ENCODE data around the gene CCDC187.
"Not testable (repeated sequence)": the region's sequence is repeated elsewhere in the genome, so short reads cannot be mapped to it uniquely, and the experiment has no call there.

Gene CCDC187

DNA sequence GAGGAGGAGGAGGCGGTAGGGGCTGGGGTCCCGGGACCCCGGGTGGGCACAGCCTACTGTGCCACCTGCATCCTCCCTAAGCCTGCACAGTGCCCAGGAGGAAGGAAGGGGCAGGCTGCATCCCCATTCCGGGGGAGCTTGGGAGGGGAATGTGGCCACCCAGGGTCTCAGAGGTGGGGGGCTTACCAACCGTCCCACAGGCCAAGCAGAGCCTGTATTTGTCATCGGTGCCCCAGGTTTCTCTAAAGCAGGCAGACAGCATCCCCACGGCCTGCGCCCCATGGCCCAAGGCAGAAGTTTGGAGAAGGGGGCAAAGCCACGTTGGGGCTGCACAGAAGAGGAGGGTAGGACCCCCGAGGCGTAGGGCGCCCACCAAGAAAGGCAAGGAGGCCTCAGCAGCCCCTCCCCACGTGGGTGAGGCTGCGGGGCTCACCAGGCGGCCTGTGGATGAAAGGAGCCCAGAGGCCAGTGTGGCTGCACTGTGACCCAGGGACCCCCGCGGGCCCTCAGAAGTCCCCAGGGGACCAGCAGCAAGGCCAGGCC, 22.9 kb upstream of the CCDC187 start:
- no peak for DNase-seq (ENCODE audit: low read depth)

DNA sequence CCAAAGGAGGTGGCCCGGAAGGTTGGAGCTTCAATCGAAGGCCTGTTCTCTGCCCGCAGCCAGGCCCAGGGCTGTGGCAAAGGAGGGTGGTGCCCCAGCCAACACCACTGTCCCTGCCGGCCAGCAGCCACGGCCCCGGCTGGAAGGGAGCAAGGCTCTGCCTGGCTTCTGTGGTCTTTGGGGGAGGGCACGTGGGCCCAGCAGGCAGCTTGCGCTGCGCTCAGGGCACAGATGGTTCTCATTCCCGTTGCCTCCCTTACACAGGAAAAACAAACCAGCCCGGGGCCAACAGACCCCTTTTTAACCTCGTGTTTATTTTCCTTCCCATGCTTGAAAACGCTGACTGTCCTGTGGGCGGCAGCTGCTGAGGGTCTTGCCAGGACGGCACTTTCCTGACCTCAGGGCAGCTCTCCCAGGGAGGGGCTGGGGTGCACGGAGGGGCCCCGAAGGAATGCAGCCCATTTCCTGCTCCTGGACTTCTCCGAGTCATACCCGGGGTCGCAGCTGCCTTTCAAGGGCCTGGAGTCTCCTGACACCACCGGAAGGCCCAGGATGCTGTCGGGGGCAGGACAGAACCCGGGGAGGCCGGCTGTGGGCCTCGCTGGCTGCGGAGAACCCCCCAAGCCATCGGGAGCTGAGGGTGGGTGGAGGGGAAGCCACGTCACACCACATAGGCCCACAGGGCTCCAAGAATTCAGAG, 22.3 kb upstream of the CCDC187 start:
- no peak for DNase-seq (ENCODE audit: low read depth)

DNA sequence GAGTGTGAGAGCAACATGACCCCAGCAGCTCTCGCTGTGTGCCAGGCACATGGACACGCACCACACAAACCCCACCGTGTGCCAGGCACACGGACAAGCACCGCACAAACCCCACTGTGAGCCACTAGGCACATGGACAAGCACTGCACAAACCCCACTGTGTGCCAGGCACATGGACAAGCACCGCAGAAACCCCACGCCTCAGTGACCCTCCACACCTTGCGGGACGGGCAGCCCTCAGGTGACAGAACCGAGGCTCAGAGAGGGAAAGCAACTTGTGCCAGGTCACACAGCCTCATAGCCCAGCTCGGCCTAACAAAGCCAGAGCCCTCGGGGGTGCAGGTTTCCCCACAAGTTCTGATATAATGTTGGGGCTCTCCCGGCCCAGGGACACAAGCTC, 21.5 kb upstream of the CCDC187 start:
- no peak for DNase-seq (ENCODE audit: low read depth)

DNA sequence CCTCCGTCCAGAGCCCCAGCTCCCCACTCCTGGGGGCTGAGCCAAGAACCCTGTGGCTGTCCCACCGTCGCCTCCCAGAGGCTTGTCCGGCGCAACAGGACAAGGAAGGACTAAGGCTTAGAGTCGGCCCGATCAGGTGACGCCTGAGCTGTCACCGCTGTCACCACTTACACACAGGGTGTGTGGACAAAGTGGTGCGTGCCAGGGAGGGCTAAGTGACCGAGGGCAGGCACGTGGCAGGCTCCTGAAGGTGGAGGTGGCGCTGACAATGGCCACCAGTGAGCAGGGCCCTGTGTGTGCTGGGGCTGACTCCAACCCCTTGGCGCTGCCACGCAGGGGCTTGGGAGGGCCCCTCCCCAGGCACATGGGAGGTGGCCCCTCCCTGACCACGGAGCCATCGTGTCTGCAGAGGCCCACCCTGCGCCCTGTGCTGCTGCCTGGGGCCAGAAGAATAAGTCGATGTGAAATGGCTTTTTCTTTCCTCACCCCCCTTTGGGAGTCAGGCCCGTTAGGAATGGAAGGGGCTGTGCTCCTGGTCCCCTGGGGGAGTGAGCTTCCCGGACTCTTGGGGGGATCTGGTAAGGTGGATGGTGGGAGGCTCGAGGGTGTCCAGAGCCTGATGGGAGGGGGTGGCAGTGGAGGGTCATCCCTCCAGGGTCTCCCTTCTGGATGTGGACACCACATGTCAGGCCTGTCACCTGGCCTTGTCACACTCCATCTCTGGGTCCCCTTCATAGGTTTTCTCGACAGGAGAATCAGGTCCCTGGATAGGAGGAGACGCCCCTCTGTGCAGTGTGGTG, 20.8 kb upstream of the CCDC187 start:
- DNase-seq (ENCODE audit: low read depth) = no peak

DNA sequence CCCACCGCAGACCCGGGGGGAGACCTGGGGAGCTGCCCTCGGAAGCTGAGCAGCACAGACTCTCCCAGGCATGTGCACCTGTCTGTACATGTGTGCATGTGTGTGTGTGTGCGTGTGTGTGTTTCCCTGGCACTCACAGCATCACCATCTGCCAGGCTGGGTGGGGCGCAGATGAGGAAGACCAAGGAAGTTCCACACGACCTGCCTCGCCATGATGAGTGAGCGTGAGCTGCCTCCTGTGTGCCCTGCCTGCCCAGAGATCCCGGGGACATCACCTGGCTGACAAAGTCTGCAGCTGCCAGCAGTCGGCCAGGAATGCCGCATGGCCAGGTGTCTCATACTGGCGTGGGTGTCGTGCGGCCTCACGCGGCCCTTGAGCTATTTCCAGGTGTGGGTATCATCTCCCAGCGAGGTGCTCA, 19.5 kb upstream of the CCDC187 start:
- no peak for DNase-seq (ENCODE audit: low read depth)

DNA sequence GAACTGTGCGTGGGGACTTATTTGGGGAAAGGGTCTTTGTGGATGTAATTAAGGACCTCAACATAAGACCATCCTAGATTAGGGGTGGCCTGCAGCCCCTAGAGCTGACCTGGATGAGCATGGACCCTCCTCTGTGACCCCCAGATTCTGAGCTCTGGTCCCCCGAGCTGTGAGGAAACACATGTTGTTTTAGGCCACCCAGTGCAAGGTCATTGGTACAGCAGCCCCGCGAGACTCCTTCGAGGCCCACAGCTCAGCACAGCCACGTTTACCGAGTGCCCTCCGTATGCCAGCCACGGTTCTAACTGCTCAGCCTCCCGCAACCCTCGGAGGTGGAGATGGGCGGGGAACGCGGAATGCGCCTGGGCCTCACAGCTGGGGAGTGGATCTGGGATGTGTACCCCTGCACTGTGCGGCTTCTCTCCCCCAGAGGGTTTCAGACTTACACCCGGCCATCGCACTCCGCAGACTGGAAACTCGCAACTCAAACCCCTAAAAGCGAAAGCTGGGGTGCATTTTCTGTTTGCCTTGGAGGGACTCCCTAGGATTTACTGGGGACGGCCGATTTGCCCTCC, 18.9 kb upstream of the CCDC187 start:
- no peak for DNase-seq (ENCODE audit: low read depth)

DNA sequence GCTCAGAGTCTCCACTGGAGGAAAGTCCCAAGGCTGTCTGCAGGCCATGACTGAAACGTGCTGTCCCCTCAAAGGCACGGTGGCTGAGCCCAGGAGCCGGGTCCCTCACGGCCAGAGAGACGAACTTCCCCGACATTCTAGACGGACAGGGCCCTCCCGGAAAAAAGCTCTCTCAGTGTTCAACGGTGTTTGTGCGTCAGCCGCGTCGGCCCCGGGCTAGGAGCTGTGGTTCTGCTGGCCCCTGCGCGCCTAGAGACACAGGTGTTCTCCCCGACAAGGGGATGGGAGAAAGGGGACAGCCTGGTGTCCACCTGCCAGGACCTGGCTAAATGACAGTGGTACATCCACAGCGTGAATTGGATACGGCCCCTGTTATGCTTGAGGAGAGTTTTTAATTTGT, 17.7 kb upstream of the CCDC187 start:
- DNase-seq (ENCODE audit: low read depth) = no peak

DNA sequence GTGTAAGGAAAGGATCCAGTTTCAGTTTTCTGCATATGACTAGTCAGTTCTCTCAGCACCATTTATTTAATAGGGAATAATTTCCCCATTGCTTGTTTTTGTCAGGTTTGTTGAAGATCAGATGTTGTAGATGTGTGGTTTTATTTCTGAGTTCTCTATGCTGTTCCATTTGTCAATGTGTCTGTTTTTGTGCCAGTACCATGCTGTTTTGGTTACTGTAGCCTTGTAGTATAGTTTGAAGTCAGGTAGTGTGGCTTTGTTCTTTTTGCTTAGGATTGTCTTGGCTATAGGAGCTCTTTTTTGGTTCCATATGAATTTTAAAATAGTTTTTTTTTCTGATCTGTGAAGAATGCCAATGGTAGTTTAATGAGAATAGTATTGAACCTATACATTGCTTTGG, 17.1 kb upstream of the CCDC187 start:
- DNase-seq (ENCODE audit: low read depth) = not testable (repeated sequence)

DNA sequence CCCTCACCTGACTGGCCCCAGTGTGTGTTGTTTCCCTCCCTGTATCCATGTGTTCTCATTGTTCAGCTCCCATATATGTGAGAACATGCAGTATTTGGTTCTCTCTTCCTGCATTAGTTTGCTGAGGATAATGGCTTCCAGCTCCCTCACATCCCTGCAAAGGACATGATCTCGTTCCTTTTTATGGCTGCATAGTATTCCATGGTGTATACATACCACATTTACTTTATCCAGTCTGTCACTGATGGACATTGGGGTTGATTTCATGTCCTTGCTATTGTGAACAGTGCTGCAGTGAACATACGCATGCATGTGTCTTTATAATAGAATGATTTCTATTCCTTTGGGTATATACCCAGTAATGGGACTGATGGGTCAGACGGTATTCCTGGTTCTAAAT, 16.1 kb upstream of the CCDC187 start:
- DNase-seq (ENCODE audit: low read depth) = not testable (repeated sequence)

DNA sequence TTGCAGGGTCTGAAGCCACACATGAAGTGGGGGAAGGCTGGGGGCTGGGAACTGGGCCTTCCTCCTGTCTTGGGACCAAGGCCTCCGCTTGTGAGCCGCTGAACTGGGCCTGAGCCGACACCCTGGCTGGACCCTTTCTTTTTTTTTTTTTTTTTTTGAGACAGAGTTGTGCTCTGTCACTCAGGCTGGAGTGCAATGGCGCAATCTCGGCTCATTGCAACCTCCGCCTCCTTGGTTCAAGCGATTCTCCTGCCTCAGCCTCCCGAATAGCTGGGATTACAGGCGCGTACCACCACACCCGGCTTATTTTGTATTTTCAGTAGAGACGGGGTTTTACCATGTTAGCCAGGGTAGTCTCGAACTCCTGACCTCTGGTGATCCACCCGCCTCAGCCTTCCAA, 15.3 kb upstream of the CCDC187 start:
- not testable (repeated sequence) for DNase-seq (ENCODE audit: low read depth)

DNA sequence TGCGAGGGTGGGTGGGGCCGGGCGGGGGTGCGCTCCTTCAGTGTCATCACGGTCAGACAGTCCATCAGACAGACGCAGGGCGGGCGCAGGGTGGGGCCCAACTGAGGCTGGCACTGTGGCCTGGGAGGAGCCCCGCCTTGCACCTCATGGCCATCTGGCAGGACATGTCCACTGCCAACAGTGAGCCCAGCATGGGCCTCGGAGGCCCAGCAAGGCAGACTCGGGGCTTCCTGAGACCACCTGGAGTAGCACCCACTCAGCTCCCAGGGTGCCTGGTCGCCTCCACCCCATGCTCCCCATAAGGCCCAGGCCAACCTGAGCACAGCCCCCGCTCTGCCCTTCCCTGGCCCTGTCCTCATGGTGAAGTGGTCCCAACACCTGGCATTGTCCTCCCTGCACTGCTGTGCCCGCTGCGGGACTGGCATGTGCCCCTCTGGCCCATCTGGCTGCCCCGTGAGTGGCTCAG, 14.9 kb upstream of the CCDC187 start:
- no peak for DNase-seq (ENCODE audit: low read depth)

DNA sequence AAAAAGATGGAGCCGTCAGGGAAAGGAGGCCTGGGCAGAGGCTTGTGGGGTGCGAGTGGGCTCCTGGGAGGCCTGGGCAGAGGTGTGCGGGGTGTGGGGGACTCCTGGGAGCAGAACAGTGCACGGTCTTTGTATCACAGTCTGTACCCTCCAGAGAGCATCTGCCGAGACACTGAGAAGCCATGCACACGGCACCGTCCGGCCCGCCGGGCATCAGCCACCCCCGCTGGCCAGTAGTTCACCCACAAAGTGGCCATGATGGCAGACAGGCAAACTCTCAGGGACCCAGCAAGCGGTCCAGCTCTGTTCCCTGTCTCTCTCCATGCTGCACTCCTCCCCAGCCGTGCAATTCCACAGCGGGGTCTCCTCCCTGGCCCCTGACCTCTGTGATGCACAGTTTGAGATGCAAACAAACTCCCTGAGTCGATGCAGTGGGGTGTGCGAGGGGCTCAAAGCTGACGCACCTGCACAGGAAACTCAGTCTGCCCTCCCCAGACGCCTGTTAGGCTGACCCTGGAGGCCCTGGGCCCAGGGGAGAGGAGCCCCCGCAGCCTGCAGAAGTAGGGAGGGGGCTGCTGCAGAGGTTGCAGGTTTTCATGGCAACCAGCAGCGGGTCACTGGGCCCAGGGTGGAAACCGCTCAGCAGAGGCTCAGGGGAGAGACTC, 14.3 kb upstream of the CCDC187 start:
- DNase-seq (ENCODE audit: low read depth) = no peak

DNA sequence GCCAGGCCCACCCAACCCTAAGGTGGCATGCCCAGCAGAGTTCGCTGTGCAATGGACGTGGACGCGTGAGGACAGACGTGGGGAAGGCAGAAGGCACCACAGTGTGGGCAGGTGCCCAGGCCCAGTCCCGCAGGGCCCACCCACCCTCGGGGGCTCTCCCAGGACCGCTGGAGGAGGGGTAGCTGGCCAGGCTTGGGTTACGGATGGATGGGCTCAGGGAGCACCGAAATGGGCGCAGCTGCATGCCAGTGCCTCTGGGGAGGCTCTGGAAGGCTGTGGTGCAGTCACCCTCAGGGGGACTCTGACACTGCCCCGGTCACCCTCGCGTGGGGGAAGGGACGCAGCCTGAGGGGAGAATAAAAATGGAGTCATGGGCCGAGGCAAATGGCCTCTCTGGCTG, 13.8 kb upstream of the CCDC187 start:
- no peak for DNase-seq (ENCODE audit: low read depth)

DNA sequence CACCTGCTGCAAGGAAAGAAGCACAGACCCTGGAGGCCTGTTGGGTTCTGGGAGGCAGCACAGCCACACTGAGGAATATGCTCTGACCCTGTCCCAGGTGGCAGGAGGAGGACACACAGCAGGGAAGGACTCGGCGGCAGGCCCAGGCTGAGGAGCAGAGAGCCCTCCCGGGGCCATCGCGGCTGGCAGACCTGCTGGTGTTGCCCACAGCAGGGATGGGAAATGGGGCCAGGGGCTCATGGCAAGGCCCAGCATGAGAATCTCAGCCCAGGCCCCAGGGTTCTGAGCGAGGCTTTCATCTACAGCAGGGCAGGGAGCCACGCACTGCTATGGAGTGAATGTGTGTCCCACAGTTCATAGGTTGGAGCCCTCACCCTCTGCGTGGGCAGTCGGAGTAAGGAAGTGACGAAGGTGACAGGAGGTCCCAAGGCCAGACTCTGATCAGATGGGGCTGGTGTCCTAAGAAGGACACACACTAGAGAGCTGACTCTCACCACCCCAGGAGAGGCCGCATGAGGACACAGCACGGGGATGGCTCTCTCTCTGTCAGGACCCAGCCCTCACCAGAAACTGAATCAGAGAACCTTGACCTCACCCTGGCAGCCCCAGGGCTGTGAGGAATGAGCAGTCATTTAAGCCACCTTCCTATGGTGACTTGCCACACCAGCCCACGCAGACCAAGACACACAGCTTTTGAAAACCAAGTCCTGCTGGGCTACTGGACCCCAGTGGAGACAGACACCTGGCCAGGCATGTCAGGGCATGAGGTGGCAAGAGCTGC, 13.2 kb upstream of the CCDC187 start:
- DNase-seq (ENCODE audit: low read depth) = no peak

DNA sequence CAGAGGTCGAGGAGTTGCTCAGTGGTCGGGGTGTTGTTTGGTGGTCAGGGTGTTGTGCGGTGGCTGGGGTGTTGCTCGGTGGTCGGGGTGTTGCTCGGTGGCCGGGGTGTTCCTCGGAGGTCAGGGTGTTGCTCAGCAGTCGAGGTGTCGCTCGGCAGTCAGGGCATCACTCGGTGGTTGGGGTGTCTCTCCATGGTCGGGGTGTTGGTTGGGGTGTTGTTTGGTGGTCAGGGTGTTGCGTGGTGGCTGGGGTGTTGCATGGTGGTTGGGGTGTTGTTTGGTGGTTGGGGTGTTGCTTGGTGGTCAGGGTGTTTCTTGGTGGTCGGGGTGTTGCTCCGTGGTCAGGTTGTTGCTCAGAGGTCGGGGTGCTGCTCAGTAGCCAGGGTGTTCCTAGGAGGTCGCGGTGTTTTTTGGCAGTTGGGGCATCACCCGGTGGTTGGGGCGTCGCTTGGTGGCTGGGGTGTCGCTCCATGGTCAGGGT, 12.4 kb upstream of the CCDC187 start:
- DNase-seq (ENCODE audit: low read depth) = peak; percentile 32

DNA sequence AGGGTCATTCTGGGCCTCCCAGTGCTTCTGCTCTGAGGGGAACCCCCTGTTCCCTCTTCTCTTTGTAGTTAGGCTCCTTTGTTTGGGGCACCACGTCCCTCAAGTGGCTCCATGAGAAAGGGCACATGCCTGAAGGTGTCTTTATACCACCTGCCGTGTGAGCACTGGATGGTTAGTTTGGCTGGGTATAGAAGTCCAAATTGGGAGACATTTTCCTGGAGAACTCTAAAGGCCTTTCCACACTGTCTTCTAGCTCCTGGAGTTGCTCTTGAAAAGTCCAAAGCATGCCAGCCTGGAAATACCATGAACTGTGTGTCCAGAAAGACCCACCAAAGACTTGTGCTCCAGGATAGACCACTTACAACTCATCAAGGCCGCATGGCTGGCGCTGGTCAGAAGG, 11.1 kb upstream of the CCDC187 start:
- DNase-seq (ENCODE audit: low read depth) = no peak

DNA sequence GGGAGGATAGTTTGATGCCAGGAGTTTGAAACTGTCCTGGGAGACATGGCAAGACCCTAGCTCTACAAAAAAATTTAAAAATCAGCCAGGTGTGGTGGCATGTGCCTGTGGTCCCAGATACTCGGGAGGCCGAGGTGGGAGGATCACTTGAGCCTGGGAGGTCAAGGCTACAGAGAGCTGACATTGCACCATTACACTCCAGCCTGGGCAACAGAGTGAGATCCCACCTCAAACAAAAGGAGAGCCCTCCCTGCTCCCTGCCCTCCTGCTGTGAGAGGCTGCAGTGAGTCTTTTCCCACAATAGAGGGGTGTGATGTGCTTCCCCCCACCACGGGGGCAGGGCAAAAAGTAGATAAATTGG, 10.1 kb upstream of the CCDC187 start:
- no peak for DNase-seq (ENCODE audit: low read depth)

DNA sequence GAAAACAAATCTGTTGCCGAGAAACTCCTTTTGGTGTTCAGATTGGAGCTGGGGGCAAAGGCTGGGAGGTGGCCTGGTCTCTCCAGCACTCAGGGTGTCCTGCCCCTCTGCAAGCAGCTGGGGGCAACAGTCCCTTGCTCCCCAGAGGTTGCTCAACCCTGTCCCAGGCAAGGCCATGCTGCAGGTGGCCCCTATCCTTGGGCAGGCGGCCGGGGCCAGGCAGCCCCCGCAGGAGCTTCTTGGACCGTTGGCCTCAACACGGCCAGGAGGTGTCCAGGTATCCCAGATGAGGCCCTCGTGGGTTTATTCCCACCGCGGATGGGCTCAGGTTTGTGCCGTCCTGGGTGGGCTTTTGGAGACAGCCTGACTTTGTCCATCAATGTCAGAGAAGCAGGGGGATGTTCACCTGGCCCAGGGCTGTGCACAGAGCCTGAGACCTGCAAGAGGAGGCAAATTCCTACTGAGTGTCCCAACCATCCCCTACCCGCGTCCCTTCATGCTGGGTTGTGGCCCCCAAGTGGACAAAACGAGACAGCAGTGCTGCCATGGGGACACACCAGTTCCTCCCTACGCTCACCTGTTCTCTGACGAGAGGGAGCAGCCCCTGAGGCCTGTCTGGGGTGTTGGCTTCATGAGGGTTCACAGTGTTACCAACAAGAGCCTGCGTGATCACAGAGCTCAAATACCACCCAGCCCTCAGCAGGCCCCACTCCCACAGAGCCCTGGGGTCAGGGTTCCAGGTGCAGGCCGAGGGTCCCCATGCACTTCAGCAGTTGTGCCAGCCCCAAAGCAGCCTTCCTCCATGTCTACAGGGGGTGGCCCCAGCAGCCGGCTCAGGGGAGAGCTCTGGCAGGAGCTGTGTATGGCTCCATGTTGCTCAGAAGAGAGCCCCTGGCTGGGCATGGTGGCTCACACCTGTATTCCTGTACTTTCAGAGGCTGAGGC, 9.5 kb upstream of the CCDC187 start:
- DNase-seq (ENCODE audit: low read depth) = no peak

DNA sequence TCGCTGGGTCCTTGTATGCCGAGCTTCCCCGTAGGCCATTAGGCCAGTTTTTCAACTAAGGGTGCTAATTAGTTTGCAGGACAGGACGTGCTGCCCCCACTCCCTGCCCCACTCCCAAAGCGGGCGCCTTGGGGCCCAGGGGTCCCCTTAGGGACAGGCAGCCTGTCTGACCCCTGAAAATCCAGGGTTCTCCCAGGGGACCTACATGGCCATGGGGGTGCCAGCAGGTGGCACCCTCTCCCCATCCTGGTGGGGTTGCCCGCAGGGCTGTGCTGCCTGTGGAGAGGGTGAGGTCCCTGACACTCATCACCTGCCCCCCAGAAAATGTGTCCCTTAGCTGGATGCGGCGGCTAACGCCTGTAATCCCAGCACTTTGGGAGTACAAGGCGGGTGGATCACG, 8.5 kb upstream of the CCDC187 start:
- no peak for DNase-seq (ENCODE audit: low read depth)

DNA sequence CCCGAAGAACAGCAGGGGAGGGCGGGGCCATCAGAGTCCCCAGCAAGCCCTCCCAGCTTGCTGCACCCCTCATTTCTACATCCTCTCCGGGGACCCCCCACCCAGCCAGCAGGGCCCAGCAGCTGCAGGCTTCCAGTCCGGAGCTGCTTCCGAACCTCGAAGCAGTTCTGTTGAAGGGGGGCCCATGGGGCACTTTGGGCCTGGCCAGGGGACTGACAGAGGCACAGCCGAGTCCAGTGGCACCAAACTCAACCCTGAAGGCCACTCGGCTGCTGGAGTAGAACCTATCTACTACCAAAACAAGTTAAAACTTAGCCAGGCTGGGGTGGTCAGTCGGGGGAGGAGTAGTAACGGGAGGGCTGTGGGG, 8.1 kb upstream of the CCDC187 start:
- DNase-seq (ENCODE audit: low read depth) = no peak
